GM21528 (cell line): ENCODE data around the gene PTPRR.
A peak's percentile ranks its signal among the peaks of the same experiment; 100 is the strongest.
"Not testable (repeated sequence)": the region's sequence is repeated elsewhere in the genome, so short reads cannot be mapped to it uniquely, and the experiment has no call there.

Experiments
- ATAC-seq: cut with Tn5 transposase; IDR thresholded peaks from one replicate; pipeline ENCODE4 v1.9.1; 2021; ENCODE audit warnings: mild to moderate bottlenecking, moderate library complexity; ENCODE audit not compliant: unreplicated experiment, low FRiP score

Gene PTPRR

GRCh38 chr12:70754330-70754741 lies 166.2 kb downstream of the PTPRR start:
- ATAC-seq, result no peak

DNA sequence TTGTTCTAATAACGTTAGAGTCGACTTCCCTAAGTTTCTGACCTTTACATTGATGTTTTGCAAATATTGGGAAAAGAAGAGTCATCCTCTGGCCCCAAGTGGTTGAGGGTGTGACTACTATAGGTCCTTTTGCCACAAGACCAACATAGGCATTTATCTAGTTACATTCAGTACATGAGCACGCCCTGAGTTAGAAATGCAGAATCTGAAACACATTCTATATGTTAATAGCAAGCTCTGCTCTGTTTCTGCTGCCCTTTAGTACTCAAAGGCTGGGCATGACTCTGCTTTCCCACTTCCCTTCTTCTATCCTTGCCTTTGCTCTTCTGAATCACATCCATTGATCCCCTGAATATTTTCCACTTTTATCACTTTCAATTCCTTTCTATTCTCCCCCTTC lies 168.2 kb downstream of the PTPRR start:
- ATAC-seq, result no peak

GRCh38 chr12:70749931-70750330 lies 170.6 kb downstream of the PTPRR start:
- ATAC-seq, result no peak

DNA sequence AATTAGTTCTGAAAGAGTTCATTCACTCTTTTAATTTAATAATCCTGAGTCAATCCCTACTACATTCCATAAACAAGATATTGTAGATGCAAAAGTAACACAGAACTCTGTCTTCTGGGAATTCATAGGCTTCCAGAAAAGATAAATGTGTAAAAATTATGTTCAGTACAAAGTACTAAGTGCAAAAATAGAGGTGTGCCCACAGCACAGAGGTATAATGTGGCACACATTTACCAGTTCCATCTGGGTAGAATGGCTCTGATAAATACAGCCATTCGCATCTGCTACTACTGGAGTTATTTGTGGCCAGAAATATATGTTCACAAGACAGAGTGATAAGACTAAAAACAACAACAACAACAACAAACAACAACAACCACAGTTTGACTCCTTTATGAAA lies 171.7 kb downstream of the PTPRR start:
- no peak for ATAC-seq

DNA sequence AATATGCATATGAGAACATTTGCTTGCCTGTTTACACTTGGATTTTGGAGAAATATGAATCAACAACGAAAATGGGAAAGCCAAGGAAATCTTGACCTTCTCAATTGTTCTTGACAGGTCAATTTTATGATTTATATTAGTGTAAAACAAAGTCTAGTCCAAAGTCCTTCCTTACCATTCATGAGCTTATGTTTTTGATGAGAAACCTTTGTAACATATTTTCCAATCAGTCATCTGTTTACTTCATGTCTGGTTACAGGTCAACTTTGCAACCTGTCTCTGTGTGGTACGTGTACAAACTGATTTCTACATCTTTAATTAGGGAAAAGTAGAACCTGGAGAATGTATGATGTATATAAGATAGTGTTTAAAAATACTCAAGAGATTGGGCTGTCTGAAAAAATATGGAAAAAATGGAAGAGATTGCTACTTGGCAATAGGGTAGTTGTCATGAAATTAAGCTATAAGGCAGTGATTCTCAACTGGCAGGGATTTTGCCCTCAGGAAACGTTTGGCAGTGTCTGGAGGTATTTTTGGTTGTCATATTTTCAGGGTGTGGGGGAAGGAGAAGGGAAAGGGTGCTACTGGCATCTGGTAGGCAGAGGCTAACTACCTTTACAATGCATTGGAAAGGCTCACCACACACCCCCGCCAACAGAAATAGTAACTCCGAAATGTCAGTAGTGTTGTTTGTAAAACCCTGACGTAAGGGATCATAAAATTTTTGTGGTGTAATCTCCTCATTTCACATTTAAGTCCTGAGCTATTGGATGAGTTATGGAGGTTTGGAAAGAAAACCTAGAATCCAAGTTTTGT lies 172.9 kb downstream of the PTPRR start:
- ATAC-seq, result no peak

DNA sequence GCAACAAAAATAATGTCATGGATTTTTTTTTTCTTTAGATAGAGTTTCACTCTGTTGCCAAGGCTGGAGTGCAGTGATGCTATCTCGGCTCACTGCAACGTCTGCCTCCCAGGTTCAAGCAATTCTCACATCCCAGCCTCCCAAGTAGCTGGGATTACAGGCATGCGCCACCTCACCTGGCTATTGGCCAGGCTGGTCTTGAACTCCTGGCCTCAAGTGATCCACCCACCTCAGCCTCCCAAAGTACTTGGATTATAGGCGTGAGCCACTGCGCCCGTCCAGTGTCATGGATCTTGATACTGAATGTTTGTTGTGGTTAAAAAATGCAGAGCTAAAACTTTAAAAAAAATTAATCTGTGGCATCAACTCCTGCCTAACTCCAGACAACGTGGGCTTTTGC lies 175.5 kb downstream of the PTPRR start:
- ATAC-seq, result no peak

GRCh38 chr12:70744178-70744577 lies 176.4 kb downstream of the PTPRR start:
- ATAC-seq, result no peak

- ATAC-seq, result no peak
These were observed 179.3 kb downstream of the PTPRR start for GRCh38 chr12:70741256-70741655.

DNA sequence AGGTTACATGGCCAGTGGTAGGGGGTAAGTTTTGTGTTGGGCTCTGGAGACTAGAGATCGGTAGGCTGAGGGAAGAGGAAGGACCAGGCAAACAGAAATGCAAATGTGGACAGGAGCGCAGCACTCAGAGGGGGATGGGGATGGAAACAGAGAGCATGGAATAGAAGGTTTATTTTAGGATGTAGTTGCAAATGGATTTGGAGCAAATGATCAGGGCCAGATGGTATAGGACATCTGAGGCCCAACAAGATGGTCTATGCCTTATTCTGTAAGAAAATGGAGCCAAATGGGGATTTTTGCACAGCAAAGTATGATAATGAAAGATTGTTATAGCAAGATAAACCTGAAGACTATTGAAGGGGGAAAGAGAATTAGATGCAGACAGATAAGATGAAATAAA lies 180.8 kb downstream of the PTPRR start:
- ATAC-seq, result no peak

- no peak for ATAC-seq
These were observed 184.0 kb downstream of the PTPRR start for GRCh38 chr12:70736351-70737133.

- ATAC-seq, result not testable (repeated sequence)
These were observed 185.3 kb downstream of the PTPRR start for GRCh38 chr12:70735197-70735596.

GRCh38 chr12:70733385-70733784 lies 187.2 kb downstream of the PTPRR start:
- ATAC-seq, result peak; percentile 85

DNA sequence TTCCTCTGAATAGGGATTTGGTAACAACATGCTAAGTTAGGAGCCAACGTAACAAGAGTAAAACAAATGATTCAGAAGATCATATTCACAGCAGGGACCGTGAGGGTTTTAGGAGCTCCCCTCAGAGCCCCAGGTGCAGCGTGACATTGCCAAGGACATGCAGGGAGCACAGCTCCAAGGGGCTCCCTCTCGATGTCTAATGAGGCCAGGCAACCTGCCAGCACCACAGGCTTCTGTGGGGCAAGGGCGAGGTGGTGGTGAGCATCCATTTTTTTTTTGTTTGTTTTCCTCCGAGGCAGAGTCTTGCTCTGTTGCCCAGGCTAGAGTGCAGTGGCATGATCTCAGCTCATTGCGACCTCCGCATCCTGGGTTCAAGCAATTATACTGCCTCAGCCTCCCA lies 188.3 kb downstream of the PTPRR start:
- ATAC-seq, result no peak

DNA sequence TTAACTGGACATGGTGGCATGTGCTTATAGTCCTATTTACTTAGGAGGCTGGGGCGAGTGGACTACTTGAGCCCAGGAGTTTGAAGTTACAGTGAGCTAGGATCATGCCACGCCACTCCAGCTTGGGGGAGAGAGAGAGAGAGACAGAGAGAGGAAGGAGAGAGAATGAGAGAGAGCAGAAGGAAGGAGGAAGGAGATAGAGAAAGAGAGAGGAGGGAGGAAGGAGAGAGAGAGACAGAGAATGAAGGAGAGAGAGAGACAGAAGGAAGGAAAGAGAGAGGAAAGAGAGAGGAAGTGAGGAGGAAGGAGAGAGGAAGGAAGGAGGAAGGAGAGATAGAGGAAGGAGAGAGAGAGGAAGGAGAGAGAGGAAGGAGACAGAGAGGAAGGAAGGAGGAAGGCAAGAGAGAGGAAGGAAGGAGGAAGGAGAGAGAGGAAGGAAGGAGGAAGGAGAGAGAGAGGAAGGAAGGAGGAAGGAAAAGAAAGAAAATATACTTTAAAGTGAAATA lies 189.8 kb downstream of the PTPRR start:
- no peak for ATAC-seq

GRCh38 chr12:70724444-70724843 lies 196.1 kb downstream of the PTPRR start:
- no peak for ATAC-seq

DNA sequence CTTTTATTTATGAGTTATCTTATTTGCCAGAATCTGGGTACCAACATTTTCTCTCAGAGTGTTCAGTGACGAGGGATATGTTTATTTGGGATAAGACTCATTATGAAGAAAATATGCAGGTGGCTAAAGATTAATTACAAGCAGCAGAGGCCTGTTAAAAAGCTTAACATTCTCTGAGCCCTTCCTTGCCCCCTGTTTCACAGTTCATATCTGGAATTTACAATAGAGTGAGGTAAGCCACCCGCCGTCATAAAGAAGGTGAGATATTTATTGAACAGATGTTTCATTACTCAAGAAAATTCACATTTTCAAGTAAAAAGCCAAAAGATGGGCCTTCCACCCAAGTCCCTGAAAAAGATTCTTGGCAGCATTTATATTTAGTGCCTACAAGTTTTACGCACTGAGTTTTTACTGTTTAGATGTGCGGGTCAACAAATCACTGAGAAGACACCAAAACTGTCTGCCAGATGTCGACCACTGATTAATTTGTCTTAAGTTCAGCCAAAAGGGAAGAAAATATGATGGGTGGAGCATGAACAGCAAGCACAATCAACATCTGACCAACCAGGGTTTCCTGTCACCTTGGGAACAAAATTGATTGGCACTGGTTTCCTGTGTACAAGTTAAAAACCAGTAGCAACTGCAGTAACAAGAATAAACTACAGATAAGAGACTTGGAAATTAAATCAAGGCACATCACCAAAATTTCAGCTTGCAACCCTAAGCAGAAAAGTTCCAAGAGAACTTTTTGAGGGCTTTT lies 197.8 kb downstream of the PTPRR start:
- no peak for ATAC-seq

GRCh38 chr12:70721656-70722357 lies 198.7 kb downstream of the PTPRR start:
- ATAC-seq, result no peak

- no peak for ATAC-seq
These were observed 199.3 kb downstream of the PTPRR start for GRCh38 chr12:70721216-70721615.

GRCh38 chr12:70719672-70720420 lies 200.7 kb downstream of the PTPRR start:
- ATAC-seq, result no peak

GRCh38 chr12:70719071-70719470 lies 201.5 kb downstream of the PTPRR start:
- no peak for ATAC-seq
